GM12878 (cell line): ENCODE data around the gene TCF7L1. TPM values are rescaled to one million over a fixed set of nuclear protein-coding genes. Genes with fewer than 3 reads are reported as not detected.
A peak's percentile ranks its signal among the peaks of the same experiment; 100 is the strongest.

Experiments used
- ATAC-seq: fragments of 200-7000 bp; cut with Tn5 transposase; 3 replicates; pipeline ENCODE4 v1.9.1; 2020; ENCODE audit warnings: mild to moderate bottlenecking, moderate library complexity
- BruUV-seq: library from RNA; stranded (reverse); fragments of 400-500 nt; replicated peaks from 2 replicates; lab custom pipeline; 2021; lab: Mats Ljungman, UMichigan
- CTCF ChIA-PET: fragments of 300-600 bp; sonication (Branson Sonifier 250); formaldehyde crosslinking; extraction: SDS; loops from one replicate; lab custom pipeline; 2021; ENCODE audit warnings: inconsistent platforms; lab: Yijun Ruan, JAX
- POLR2A ChIA-PET: fragments of 350-600 bp; formaldehyde crosslinking; extraction: SDS; loops from one replicate; lab custom pipeline; 2021; ENCODE audit warnings: inconsistent platforms; lab: Charles Lee
- RAD21 ChIA-PET: fragments of 300-600 bp; sonication (Branson Sonifier 250); formaldehyde crosslinking; loops from one replicate; lab custom pipeline; 2023; ENCODE audit warnings: antibody characterized with exemption; ENCODE audit not compliant: unreplicated experiment; lab: Charles Lee
- SMC1A ChIA-PET: fragments of 300-600 bp; sonication (Branson Sonifier 250); formaldehyde crosslinking; loops from one replicate; lab custom pipeline; 2023; ENCODE audit not compliant: unreplicated experiment, uncharacterized antibody; lab: Charles Lee
- DNase-seq: peaks from one replicate; pipeline ENCODE4 v3.0.0-alpha.2; 2011; ENCODE audit warnings: low read depth, low spot score
- FAIRE-seq: peaks from 3 replicates; lab custom pipeline; 2011; peaks lifted over from hg19 to GRCh38; lab: Jason Lieb, UNC
- H2AFZ ChIP-seq: 2 replicates; pipeline ENCODE4 v1.6.0; 2011; ENCODE audit warnings: low read depth, low read length, control low read depth; ENCODE audit not compliant: control insufficient read depth
- H3K27ac ChIP-seq: 2 replicates; pipeline ENCODE4 v1.5.1; 2011; ENCODE audit warnings: control low read depth; ENCODE audit not compliant: control insufficient read depth, insufficient read depth
- H3K27me3 ChIP-seq, 2 experiments: replicated peaks in 1 of 2; 2 replicates each; pipeline versions ENCODE4 v1.6.0 to v1.6.1; 2011; ENCODE audit warnings: low read length in 1 of 2; ENCODE audit not compliant: control insufficient read depth in 2 of 2, insufficient read depth in 2 of 2
- H3K36me3 ChIP-seq, 2 experiments: 2 replicates each; pipeline ENCODE4 v1.5.1; 2011; ENCODE audit warnings: low read length in 1 of 2; ENCODE audit not compliant: control insufficient read depth in 2 of 2, insufficient read depth in 2 of 2
- H3K4me1 ChIP-seq: 2 replicates; pipeline ENCODE4 v1.6.1; 2011; ENCODE audit warnings: mild to moderate bottlenecking, low read length, moderate library complexity, mixed read lengths; ENCODE audit not compliant: control insufficient read depth, insufficient read depth
- H3K4me2 ChIP-seq: 2 replicates; pipeline ENCODE4 v1.6.0; 2011; ENCODE audit warnings: control low read depth; ENCODE audit not compliant: control insufficient read depth, insufficient read depth
- H3K4me3 ChIP-seq: fragments of 200-600 bp; sonication (generic); 2 replicates; pipeline ENCODE4 v1.5.1; 2016
- H3K79me2 ChIP-seq: 2 replicates; pipeline ENCODE4 v1.6.0; 2011; ENCODE audit warnings: low read length; ENCODE audit not compliant: control insufficient read depth, insufficient read depth
- H3K9ac ChIP-seq: 2 replicates; pipeline ENCODE4 v1.8.0; 2011; ENCODE audit warnings: low read length, control low read depth, mixed read lengths; ENCODE audit not compliant: control insufficient read depth, insufficient read depth
- H3K9me3 ChIP-seq: replicated peaks from 3 replicates; pipeline ENCODE4 v1.5.1; 2011; ENCODE audit warnings: mild to moderate bottlenecking, low read length; ENCODE audit not compliant: control insufficient read depth, insufficient read depth
- H4K20me1 ChIP-seq: 2 replicates; pipeline ENCODE4 v1.6.0; 2011; ENCODE audit not compliant: control insufficient read depth, insufficient read depth
- HDAC2 ChIP-seq: fragments of 200-600 bp; sonication (generic); IDR thresholded peaks from 2 replicates; pipeline ENCODE4 v1.6.1; 2017
- HDAC6 ChIP-seq: fragments of 200-600 bp; sonication (generic); IDR thresholded peaks from one replicate; pipeline ENCODE4 v1.8.0; 2017; ENCODE audit warnings: antibody characterized with exemption; ENCODE audit not compliant: unreplicated experiment
- ZNF217 ChIP-seq: fragments of 450-650 bp; IDR thresholded peaks from 2 replicates; pipeline ENCODE4 v1.6.1; 2017; ENCODE audit warnings: antibody characterized with exemption, mild to moderate bottlenecking
- ZNF384 ChIP-seq: IDR thresholded peaks from 2 replicates; pipeline ENCODE4 v1.6.1; 2012; ENCODE audit warnings: low read depth, mild to moderate bottlenecking, low read length, improper control_type of control experiment, borderline replicate concordance
- WGBS: methylation state at CpG from one replicate; pipeline ENCODE4 v1.1.6; 2016; ENCODE audit warnings: low lambda C conversion rate; ENCODE audit not compliant: insufficient replicate concordance, insufficient coverage; ENCODE audit errors: missing lambda C conversion rate; 5-methylcytosine and 5-hydroxymethylcytosine counted together
- in situ Hi-C: fragments of 300-500 bp; cut with MboI; formaldehyde crosslinking; loops from 9 replicates; pipeline ENCODE4 v1.14.3; 2018; ENCODE audit warnings: mixed read lengths
- intact Hi-C: fragments of 100-400 bp; cut with micrococcal nuclease; formaldehyde crosslinking; loops from one replicate; pipeline ENCODE4 v1.14.2; 2022; ENCODE audit not compliant: unreplicated experiment
- polyA plus RNA-seq, 11 experiments: library from polyadenylated mRNA; depleted of rRNA in 4 of 11; unstranded in 6 of 11; stranded (reverse) in 5 of 11; fragments of >200 nt; fragmentation: Nextera tagmentation in 4 of 11; fragmentation: Illumina TruSeq in 1 of 11; extraction: Ambion mirVana in 4 of 11; extraction: Trizol in 1 of 11; gene quantifications; 1 replicate in 1 of 11; 2 replicates in 10 of 11; pipeline versions ENCODE4 v1.2.1 to v1.2.3, GENCODE V29; 2011 to 2016; ENCODE audit warnings: inconsistent platforms in 2 of 11, missing spikeins in 2 of 11, low read depth in 1 of 11
- total RNA-seq, 4 experiments: library from RNA; depleted of rRNA in 3 of 4; stranded (reverse); fragments of >200 nt in 3 of 4; fragmentation: Illumina TruSeq in 1 of 4; extraction: Trizol in 1 of 4; gene quantifications; 2 replicates each; pipeline versions ENCODE4 v1.2.1 to v1.2.3, GENCODE V29; 2013 to 2021
- TF ChIP-seq, protein P1 (sequence below): IDR thresholded peaks from 2 replicates; pipeline ENCODE4 v1.6.1; 2012; ENCODE audit warnings: mild to moderate bottlenecking, low read depth, low read length
- TF ChIP-seq, protein P2 (sequence below): fragments of 450-650 bp; IDR thresholded peaks from 2 replicates; pipeline ENCODE4 v1.6.1; 2016; ENCODE audit warnings: mild to moderate bottlenecking, moderate library complexity, borderline replicate concordance

The TCF7L1 gene
- total and polyA plus RNA-seq, 10 of the 15 experiments (the other 5 are each of a cell fraction or from before 2014, with no cell fraction given): 0.03 to 0.11 (median 0.10) TPM; not detected in 7

DNA sequence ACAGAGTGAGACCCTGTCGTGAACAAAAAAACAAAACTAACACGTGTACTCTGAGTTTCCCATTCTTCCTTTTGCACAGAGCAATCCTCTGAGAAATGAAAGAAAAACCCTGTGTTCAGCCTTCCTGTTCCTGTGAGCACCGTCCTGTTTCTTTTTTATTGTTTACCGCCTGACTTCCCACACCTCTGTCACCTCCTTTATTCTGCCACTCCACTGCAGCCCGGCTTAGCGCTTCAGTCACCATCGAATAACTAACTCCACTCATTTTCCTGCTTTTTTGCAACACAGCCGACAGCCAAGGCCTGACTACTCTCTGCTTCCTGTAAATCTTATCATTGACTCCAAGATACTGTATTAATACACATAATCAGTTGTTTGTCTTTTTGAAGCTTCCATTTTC, 153.7 kb downstream of the TCF7L1 start:
- Histone ChIP-seq H3K4me2 (no peak overlapping the region), H3K79me2 (no peaks in the 10 kb centered on the region), H3K4me1 (no peaks in the 10 kb centered on the region; the same call in 1 of the 2 replicates)
- no peak for FAIRE-seq
- ATAC-seq: no peak
- TF ChIP-seq HDAC2 (no peak), ZNF384 (no peak), HDAC6 (no peak), ZNF217 (no peak)
- TF ChIP-seq, protein P1, sequence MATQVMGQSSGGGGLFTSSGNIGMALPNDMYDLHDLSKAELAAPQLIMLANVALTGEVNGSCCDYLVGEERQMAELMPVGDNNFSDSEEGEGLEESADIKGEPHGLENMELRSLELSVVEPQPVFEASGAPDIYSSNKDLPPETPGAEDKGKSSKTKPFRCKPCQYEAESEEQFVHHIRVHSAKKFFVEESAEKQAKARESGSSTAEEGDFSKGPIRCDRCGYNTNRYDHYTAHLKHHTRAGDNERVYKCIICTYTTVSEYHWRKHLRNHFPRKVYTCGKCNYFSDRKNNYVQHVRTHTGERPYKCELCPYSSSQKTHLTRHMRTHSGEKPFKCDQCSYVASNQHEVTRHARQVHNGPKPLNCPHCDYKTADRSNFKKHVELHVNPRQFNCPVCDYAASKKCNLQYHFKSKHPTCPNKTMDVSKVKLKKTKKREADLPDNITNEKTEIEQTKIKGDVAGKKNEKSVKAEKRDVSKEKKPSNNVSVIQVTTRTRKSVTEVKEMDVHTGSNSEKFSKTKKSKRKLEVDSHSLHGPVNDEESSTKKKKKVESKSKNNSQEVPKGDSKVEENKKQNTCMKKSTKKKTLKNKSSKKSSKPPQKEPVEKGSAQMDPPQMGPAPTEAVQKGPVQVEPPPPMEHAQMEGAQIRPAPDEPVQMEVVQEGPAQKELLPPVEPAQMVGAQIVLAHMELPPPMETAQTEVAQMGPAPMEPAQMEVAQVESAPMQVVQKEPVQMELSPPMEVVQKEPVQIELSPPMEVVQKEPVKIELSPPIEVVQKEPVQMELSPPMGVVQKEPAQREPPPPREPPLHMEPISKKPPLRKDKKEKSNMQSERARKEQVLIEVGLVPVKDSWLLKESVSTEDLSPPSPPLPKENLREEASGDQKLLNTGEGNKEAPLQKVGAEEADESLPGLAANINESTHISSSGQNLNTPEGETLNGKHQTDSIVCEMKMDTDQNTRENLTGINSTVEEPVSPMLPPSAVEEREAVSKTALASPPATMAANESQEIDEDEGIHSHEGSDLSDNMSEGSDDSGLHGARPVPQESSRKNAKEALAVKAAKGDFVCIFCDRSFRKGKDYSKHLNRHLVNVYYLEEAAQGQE: no peak
- TF ChIP-seq, protein P2, sequence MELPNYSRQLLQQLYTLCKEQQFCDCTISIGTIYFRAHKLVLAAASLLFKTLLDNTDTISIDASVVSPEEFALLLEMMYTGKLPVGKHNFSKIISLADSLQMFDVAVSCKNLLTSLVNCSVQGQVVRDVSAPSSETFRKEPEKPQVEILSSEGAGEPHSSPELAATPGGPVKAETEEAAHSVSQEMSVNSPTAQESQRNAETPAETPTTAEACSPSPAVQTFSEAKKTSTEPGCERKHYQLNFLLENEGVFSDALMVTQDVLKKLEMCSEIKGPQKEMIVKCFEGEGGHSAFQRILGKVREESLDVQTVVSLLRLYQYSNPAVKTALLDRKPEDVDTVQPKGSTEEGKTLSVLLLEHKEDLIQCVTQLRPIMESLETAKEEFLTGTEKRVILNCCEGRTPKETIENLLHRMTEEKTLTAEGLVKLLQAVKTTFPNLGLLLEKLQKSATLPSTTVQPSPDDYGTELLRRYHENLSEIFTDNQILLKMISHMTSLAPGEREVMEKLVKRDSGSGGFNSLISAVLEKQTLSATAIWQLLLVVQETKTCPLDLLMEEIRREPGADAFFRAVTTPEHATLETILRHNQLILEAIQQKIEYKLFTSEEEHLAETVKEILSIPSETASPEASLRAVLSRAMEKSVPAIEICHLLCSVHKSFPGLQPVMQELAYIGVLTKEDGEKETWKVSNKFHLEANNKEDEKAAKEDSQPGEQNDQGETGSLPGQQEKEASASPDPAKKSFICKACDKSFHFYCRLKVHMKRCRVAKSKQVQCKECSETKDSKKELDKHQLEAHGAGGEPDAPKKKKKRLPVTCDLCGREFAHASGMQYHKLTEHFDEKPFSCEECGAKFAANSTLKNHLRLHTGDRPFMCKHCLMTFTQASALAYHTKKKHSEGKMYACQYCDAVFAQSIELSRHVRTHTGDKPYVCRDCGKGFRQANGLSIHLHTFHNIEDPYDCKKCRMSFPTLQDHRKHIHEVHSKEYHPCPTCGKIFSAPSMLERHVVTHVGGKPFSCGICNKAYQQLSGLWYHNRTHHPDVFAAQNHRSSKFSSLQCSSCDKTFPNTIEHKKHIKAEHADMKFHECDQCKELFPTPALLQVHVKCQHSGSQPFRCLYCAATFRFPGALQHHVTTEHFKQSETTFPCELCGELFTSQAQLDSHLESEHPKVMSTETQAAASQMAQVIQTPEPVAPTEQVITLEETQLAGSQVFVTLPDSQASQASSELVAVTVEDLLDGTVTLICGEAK: no peak
- TF ChIP-seq, all 136 proteins: peak for 0
- ChIA-PET SMC1A (interaction anchor here (0.7 to 1.4 kb wide), 2 partner anchors 165 to 422 kb away, joined by 3 to 4 read pairs; no protein-coding TSS in a partner anchor), RAD21 (interaction anchor here (1.2 to 1.6 kb wide), 2 partner anchors 13 to 361 kb away, joined by 3 to 4 read pairs; no protein-coding TSS in a partner anchor), CTCF (interaction anchor here (1.3 to 6.3 kb wide), 6 partner anchors 9 to 361 kb away, joined by 3 to 57 read pairs (median 22); no protein-coding TSS in a partner anchor), POLR2A (no interaction called here)
- Histone ChIP-seq H3K27me3 (no peaks in the 10 kb centered on the region; a peak in 1 of 4 replicates), H3K4me3 (no peak overlapping the region), H3K27ac (no peak overlapping the region), H3K9me3 (no peaks in the 10 kb centered on the region), H4K20me1 (no peaks in the 10 kb centered on the region), H3K9ac (no peak overlapping the region), H2AFZ (peak overlapping the region; percentile 55), H3K36me3 (no peaks in the 10 kb centered on the region)
- in situ Hi-C loops: loop anchor here (5.0 to 10.0 kb wide), 2 partner anchors 220 to 402 kb away; partner anchors contain the start of gene TRABD2A
- WGBS: 38% methylated on average over 8 of the region's 8 CpGs
- DNase-seq: no peak
- BruUV-seq: no TSS peak
- intact Hi-C loops: loop anchor here (5.0 kb wide), 2 partner anchors 155 to 790 kb away; partner anchors contain the start of gene TCF7L1
